Spleen (tissue), 11 donors: ENCODE measurements around the gene LAMC1. TPM values are rescaled to one million over a fixed set of nuclear protein-coding genes. Genes with fewer than 3 reads are reported as not detected.

ENCODE experiments used
- DNase-seq: peaks from one replicate; pipeline ENCODE4 v3.0.0-alpha.2; 2020
- H3K27ac ChIP-seq, 8 donors: fragments of 200-600 bp; sonication (generic) in 7 of 8; 1 replicate in 4 of 8; 2 replicates in 4 of 8; pipeline versions ENCODE4 v1.5.0 to v1.8.0; 2016 to 2021; ENCODE audit warnings: inconsistent platforms in 4 of 8, mild to moderate bottlenecking in 4 of 8, moderate library complexity in 1 of 8
- H3K27me3 ChIP-seq, 7 donors: fragments of 200-600 bp; sonication (generic) in 6 of 7; replicated peaks in 1 of 7; 1 replicate in 4 of 7; 2 replicates in 3 of 7; pipeline versions ENCODE4 v1.5.0 to v1.8.0; 2016 to 2021; ENCODE audit warnings: inconsistent platforms in 3 of 7, mild to moderate bottlenecking in 1 of 7
- H3K36me3 ChIP-seq, 6 donors: fragments of 200-600 bp; sonication (generic) in 5 of 6; 1 replicate in 4 of 6; 2 replicates in 2 of 6; pipeline versions ENCODE4 v1.5.0 to v1.8.0; 2016 to 2021; ENCODE audit warnings: inconsistent platforms in 2 of 6
- H3K4me1 ChIP-seq, 6 donors: fragments of 200-600 bp; sonication (generic) in 5 of 6; 1 replicate in 3 of 6; 2 replicates in 3 of 6; pipeline versions ENCODE4 v1.5.0 to v1.8.0; 2016 to 2021; ENCODE audit warnings: inconsistent platforms in 3 of 6
- H3K4me3 ChIP-seq, 8 donors: fragments of 200-600 bp; sonication (generic) in 7 of 8; 1 replicate in 4 of 8; 2 replicates in 4 of 8; pipeline versions ENCODE4 v1.5.0 to v1.8.0; 2016 to 2021; ENCODE audit warnings: inconsistent platforms in 4 of 8, mild to moderate bottlenecking in 4 of 8, moderate library complexity in 2 of 8
- H3K9me3 ChIP-seq, 8 donors: fragments of 200-600 bp; sonication (generic) in 7 of 8; 1 replicate in 4 of 8; 2 replicates in 4 of 8; pipeline versions ENCODE4 v1.5.0 to v1.8.0; 2016 to 2021; ENCODE audit warnings: inconsistent platforms in 4 of 8
- CTCF ChIP-seq, 11 experiments: fragments of 200-600 bp in 7 of 11; fragments of 450-650 bp in 4 of 11; sonication (generic) in 4 of 11; IDR thresholded peaks in 8 of 11; conservative IDR thresholded peaks in 3 of 11; 1 replicate in 7 of 11; 2 replicates in 4 of 11; pipeline versions ENCODE4 v1.4.0 to v1.8.0; 2016 to 2021; ENCODE audit warnings: antibody characterized with exemption in 11 of 11, inconsistent platforms in 4 of 11, mild to moderate bottlenecking in 1 of 11
- POLR2A ChIP-seq, 3 donors: fragments of 450-650 bp; IDR thresholded peaks; one replicate each; pipeline ENCODE4 v1.5.1; 2017; ENCODE audit warnings: antibody characterized with exemption in 3 of 3, mild to moderate bottlenecking in 1 of 3
- POLR2AphosphoS5 ChIP-seq, 3 donors: sonication (generic); formaldehyde crosslinking; IDR thresholded peaks; one replicate each; pipeline ENCODE4 v1.5.1; 2017; ENCODE audit warnings: antibody characterized with exemption in 3 of 3
- WGBS, 5 donors: extraction: QIAGEN DNeasy Blood & Tissue Kit in 3 of 5; methylation state at CpG; one replicate each; pipeline versions ENCODE4 v1.1.5 to v1.1.7; 2013 to 2018; 5-methylcytosine and 5-hydroxymethylcytosine counted together
- intact Hi-C: fragments of 100-400 bp; cut with DNase I; formaldehyde crosslinking; loops from one replicate; pipeline ENCODE4 v1.15.0; 2023; ENCODE audit warnings: low total_unique reads
- polyA plus RNA-seq, 3 donors: library from polyadenylated mRNA; stranded (reverse); fragments of 200-250 nt; gene quantifications; one replicate each; pipeline ENCODE4 v1.2.1, GENCODE V29; 2013
- total RNA-seq, 7 donors: library from RNA; depleted of rRNA in 3 of 7; stranded (reverse); fragments of >200 nt in 3 of 7; fragmentation: NEBNext Ultra II Directional in 4 of 7; extraction: Animal tissue kit (Norgen Biotek cat#: 25700) in 4 of 7; gene quantifications; one replicate each; pipeline versions ENCODE4 v1.1.0 to v1.2.1, GENCODE V29; 2016 to 2021
- donor health status: healthy with polysubstance abuse.
- donor health status: DM: no; HTN: no; CAD: no; lungs with moderate emphysema.
- donor health status: DM: no; HTN: no; CAD: no.
- donor health status: Bipolar disorder and iron deficiency.
- donor health status: healthy.
- donor health status: DM: no; HTN: no; CAD: no.
- donor health status: DM: yes; HTN: yes; CAD: no.

Gene LAMC1
- total and polyA plus RNA-seq, 10 donors = 2.7 to 38.5 (median 30.5) TPM

- TF ChIP-seq POLR2AphosphoS5 (IDR thresholded peaks at IDR 0.05) = no peak
- no peaks in the 10 kb centered on the region for H3K9me3 ChIP-seq
- H3K27me3 ChIP-seq = no peaks in the 10 kb centered on the region
- intact Hi-C loops = no loop called here
- WGBS, 5 donors = 81 to 94% (median 91%) methylated on average over 4 of the region's 4 CpGs
- DNase-seq = no peak
- H3K27ac ChIP-seq = no peak overlapping the region
- H3K4me1 ChIP-seq = peaks cover 0 to 6% (median 0%) of the 10 kb centered on the region in 6 donors
- H3K4me3 ChIP-seq = no peak overlapping the region
- H3K36me3 ChIP-seq = no peaks in the 10 kb centered on the region
Measured at GRCh38 chr1:183000167-183000962, 22.9 kb upstream of the LAMC1 start.

GRCh38 chr1:183002267-183002666, 21.0 kb upstream of the LAMC1 start:
- no peak for DNase-seq
- no peak for TF ChIP-seq POLR2A (IDR thresholded peaks at IDR 0.05)
- no peak for TF ChIP-seq POLR2AphosphoS5 (IDR thresholded peaks at IDR 0.05)
- TF ChIP-seq CTCF (IDR thresholded peaks at IDR 0.05 in 8 of 11, conservative IDR thresholded peaks at IDR 0.05 in 3 of 11) = no peak
- no peak overlapping the region for H3K27ac ChIP-seq
- H3K4me1 ChIP-seq = peaks cover 0 to 6% (median 0%) of the 10 kb centered on the region in 6 donors
- H3K4me3 ChIP-seq = no peak overlapping the region
- no peaks in the 10 kb centered on the region for H3K9me3 ChIP-seq
- peaks cover 0 to 4% (median 0%) of the 10 kb centered on the region in 7 donors for H3K27me3 ChIP-seq
- no peaks in the 10 kb centered on the region for H3K36me3 ChIP-seq
- intact Hi-C loops = no loop called here

- no peak for DNase-seq
- H3K9me3 ChIP-seq = no peaks in the 10 kb centered on the region
- WGBS, 5 donors = 45 to 66% (median 59%) methylated on average over 3 of the region's 3 CpGs
- intact Hi-C loops = no loop called here
- TF ChIP-seq POLR2A (IDR thresholded peaks at IDR 0.05) = no peak
- TF ChIP-seq CTCF (IDR thresholded peaks at IDR 0.05 in 8 of 11, conservative IDR thresholded peaks at IDR 0.05 in 3 of 11) = no peak
- TF ChIP-seq POLR2AphosphoS5 (IDR thresholded peaks at IDR 0.05) = no peak
- H3K27ac ChIP-seq = peak overlapping the region in 2 of 8 donors; percentile 7 to 10
- no peaks in the 10 kb centered on the region for H3K36me3 ChIP-seq
- H3K27me3 ChIP-seq = peaks cover 0 to 8% (median 0%) of the 10 kb centered on the region in 7 donors
- peaks cover 0 to 6% (median 0%) of the 10 kb centered on the region in 6 donors for H3K4me1 ChIP-seq
- no peak overlapping the region for H3K4me3 ChIP-seq
Measured at GRCh38 chr1:183002797-183003196, 20.4 kb upstream of the LAMC1 start.

GRCh38 chr1:183003203-183003602, 20.0 kb upstream of the LAMC1 start:
- intact Hi-C loops = no loop called here
- Histone ChIP-seq H3K4me1 (peaks cover 0 to 6% (median 0%) of the 10 kb centered on the region in 6 donors), H3K4me3 (no peak overlapping the region), H3K27me3 (peaks cover 0 to 10% (median 0%) of the 10 kb centered on the region in 7 donors), H3K27ac (peak overlapping the region in 2 of 8 donors; percentile 7 to 10), H3K9me3 (no peaks in the 10 kb centered on the region), H3K36me3 (no peaks in the 10 kb centered on the region)
- no peak for DNase-seq
- TF ChIP-seq CTCF (IDR thresholded peaks at IDR 0.05 in 8 of 11, conservative IDR thresholded peaks at IDR 0.05 in 3 of 11) = no peak
- TF ChIP-seq POLR2AphosphoS5 (IDR thresholded peaks at IDR 0.05) = no peak
- TF ChIP-seq POLR2A (IDR thresholded peaks at IDR 0.05) = no peak
- 42 to 64% (median 61%) methylated on average over 4 of the region's 4 CpGs for WGBS, 5 donors
